Cardiac fibroblast (primary cell): ENCODE data around the gene GPR107.

Experiments
- DNase-seq, 2 donors: peaks; one replicate each; pipeline versions ENCODE4 v3.0.0 to v3.0.0-alpha.2; 2010; ENCODE audit warnings: low read depth in 2 of 2
- H3K4me3 ChIP-seq, 2 donors: replicated peaks in 1 of 2; 1 replicate in 1 of 2; 2 replicates in 1 of 2; pipeline ENCODE4 v1.5.1; 2011; ENCODE audit warnings: low read depth in 2 of 2, low read length in 2 of 2, mild to moderate bottlenecking in 2 of 2, moderate library complexity in 1 of 2
- TF ChIP-seq, protein P1 (sequence below): IDR thresholded peaks from one replicate; pipeline ENCODE4 v1.5.1; 2011; ENCODE audit warnings: low read depth, mild to moderate bottlenecking, low read length, inconsistent platforms

Gene GPR107

DNA sequence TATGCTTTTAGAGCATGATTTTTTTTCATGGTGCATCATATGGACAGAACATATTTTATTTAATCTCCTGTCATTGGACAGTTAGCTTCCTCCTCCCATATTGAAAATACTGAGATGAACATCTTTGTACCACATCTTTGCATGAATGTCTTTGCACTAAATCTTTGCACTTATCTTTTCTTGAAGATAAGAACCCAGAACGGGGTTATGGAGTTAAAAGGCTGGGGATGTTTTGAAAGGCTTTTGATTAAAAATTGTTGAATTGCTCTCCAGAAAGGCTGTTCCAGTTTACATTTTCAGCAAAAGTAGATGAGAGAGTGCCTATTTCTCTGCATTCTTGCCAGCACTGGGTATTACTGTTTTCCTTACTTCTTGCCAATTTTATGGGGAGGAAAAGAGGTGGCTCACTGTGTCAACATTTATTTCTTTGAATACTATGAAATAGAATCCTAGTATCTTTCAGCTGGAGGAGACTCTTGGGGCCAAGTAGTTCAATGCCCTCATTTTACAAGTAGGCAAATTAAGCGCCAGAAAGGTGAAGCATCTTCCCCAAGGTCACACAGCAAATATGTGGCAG is 125.7 kb downstream of the GPR107 start:
- no peak for DNase-seq
- no peak overlapping the region for H3K4me3 ChIP-seq
- TF ChIP-seq, protein P1, sequence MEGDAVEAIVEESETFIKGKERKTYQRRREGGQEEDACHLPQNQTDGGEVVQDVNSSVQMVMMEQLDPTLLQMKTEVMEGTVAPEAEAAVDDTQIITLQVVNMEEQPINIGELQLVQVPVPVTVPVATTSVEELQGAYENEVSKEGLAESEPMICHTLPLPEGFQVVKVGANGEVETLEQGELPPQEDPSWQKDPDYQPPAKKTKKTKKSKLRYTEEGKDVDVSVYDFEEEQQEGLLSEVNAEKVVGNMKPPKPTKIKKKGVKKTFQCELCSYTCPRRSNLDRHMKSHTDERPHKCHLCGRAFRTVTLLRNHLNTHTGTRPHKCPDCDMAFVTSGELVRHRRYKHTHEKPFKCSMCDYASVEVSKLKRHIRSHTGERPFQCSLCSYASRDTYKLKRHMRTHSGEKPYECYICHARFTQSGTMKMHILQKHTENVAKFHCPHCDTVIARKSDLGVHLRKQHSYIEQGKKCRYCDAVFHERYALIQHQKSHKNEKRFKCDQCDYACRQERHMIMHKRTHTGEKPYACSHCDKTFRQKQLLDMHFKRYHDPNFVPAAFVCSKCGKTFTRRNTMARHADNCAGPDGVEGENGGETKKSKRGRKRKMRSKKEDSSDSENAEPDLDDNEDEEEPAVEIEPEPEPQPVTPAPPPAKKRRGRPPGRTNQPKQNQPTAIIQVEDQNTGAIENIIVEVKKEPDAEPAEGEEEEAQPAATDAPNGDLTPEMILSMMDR: no peak

DNA sequence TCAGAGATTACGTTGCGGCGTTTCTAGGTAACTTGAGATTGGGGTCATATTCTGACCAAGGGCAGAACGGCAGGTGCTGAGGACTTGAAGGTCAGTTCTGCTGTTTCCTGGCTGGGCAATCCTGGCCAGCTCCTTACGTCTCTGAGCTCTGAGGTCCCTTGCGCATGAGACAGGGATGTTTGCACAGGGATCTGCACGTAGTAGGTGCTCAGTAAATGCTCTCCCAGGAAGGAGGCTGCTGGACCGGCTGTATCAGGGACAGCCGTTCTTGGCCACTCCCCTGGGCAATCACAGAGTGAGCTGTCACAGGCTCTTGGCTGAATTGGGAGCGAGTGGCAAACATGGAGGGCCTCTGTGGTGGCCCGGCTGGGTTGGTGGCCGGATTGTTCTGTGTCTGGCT is 126.8 kb downstream of the GPR107 start:
- H3K4me3 ChIP-seq: no peak overlapping the region
- DNase-seq: no peak
- TF ChIP-seq, protein P1: no peak

DNA sequence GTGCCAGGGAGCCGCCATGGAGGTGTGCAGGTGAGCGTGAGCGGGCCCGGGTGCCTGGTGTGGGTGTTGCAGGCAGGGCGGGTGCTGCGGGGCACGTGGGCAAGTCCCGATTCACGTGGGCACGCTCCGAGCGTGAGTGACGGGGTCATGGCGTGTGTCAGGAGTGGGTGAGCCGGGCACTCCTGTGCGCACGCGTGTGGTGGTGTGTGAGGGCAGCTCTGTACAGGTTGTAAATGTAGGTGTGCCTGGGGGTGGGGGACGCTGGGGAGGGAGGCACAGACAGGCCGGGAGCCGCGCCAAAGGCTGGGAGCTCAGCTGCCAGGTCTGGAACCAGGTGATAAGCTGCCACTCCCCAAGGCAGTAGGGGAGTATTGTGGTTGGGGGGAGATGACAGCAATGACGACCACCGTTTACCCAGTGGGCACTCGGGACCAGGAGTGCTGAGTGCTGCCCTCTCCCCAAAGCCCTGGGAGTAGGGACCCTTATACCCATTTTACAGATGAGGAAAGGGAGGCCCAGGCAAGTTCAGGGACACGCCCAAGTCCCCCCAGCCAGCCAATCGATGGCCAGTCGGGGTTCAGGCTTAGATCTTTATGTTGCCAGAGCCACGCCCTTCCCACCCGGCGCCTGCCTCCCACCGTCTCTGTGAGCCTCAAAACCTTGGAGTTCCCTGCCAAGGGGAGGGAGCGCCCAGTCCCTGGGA is 128.1 kb downstream of the GPR107 start:
- TF ChIP-seq, protein P1: no peak

DNA sequence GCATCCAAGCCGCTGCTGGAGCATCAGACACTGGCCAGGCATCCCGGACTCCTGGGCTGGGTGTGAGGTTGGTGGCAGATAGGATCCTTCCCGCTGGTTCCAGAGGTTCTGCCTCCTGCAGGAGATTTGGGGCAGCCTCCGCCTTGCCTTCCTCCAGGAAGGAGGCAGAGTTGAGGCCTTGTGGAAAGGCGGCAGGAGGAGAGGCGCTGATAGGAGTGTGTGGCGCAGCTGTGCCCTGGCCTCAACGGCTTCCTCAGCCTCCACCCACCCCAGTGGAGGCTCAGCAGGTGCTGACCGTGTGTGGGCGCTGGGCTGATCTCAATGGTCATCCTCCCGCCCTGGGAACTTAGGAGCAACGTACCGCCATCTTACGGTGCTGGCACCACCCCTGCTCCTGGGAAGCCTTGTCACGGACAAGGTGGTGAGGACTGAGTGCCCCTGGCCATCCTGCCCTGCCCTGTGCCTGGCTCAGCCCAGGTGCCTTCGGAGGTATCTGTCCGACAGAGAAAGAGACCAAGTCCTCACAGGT is 128.7 kb downstream of the GPR107 start:
- TF ChIP-seq, protein P1: no peak
- no peak overlapping the region for H3K4me3 ChIP-seq
- no peak for DNase-seq

More for the DNA sequence above, 128.1 kb downstream of the GPR107 start:
- no peak for DNase-seq
- H3K4me3 ChIP-seq: no peak overlapping the region

DNA sequence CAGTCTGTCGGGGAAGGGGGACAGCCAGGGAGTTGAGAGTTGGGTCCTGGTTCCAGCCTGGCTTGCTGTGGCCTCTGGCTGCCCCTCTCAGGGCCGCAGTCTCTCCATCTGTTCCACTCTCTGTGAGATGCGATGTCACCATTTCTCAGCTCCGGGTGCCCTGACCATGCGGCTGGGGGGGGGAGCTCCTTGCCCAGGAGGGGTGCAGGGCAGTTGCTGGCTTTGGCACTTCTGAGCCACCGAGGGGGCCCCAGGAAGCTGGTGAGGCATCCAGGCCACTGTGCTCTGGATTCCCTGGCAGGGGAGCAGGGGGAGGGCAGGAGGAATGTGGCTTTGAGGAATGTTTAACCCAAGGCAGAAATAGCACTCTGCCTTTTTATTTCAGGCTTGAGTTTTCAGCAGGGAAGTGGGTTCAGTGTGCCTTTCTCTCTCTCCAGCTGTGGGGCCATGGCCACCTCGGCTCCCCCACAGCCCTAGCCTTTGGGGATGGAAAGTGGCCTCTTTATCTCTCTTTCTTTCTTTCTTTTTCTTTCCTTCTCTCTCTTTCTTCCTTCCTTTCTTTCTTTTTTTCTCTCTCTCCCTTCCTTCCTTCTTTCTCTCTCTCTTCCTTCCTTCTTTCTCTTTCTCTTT is 129.5 kb downstream of the GPR107 start:
- H3K4me3 ChIP-seq: no peak overlapping the region
- peak; percentile 56 to 79 for DNase-seq
- TF ChIP-seq, protein P1: no peak

DNA sequence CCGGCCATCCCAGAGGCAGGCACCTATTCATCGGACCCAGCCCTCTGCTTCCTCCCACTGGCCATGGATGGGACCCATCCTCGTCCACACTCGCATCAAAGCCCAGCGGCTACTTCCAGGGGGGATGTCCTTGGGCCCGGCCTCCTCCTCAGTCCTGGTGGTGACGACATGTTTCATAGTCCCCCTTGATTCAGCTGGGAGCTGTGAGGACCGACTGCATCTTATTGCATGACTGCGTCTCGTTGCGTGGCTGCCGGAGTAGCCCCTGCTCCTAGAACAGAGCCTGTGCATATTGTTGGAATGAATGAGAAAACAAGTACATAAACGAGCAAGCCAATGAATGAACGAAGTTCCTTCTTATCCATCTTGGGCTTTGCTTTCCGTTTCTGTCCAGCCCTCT is 131.3 kb downstream of the GPR107 start:
- TF ChIP-seq, protein P1: no peak
- DNase-seq: no peak
- H3K4me3 ChIP-seq: no peak overlapping the region
